ENCODE results near the gene DOK3. TPM values are rescaled to one million over a fixed set of nuclear protein-coding genes. Genes with fewer than 3 reads are reported as not detected.

The DOK3 gene
- total RNA-seq, 6 donors from 2014 or later, result 17.4 to 113 (median 75.9) TPM

- no peaks in the 10 kb centered on the region for H3K9me3 ChIP-seq
- no peaks in the 10 kb centered on the region for H3K27me3 ChIP-seq
- TF ChIP-seq CTCF (IDR thresholded peaks at IDR 0.05), result no peak
- no peak for TF ChIP-seq EP300 (IDR thresholded peaks at IDR 0.05)
- no peak for TF ChIP-seq POLR2A (IDR thresholded peaks at IDR 0.05)
- TF ChIP-seq POLR2AphosphoS5 (IDR thresholded peaks at IDR 0.05), result no peak
- ATAC-seq (ENCODE audit: low FRiP score in 2 of 2) (no peak), DNase-seq (no peak)
- peaks cover 0 to 3% (median 1%) of the 10 kb centered on the region in 4 donors for H3K4me1 ChIP-seq
- 80 to 91% methylated on average over 1 to 4 of the region's 4 CpGs for WGBS, 2 donors
- peaks cover 17 to 94% (median 74%) of the 10 kb centered on the region in 4 donors for H3K36me3 ChIP-seq
- no peak overlapping the region for H3K4me3 ChIP-seq
- H3K27ac ChIP-seq, result no peak overlapping the region
These were observed 16.6 kb upstream of the DOK3 start for GRCh38 chr5:177526191-177526590.

DNA sequence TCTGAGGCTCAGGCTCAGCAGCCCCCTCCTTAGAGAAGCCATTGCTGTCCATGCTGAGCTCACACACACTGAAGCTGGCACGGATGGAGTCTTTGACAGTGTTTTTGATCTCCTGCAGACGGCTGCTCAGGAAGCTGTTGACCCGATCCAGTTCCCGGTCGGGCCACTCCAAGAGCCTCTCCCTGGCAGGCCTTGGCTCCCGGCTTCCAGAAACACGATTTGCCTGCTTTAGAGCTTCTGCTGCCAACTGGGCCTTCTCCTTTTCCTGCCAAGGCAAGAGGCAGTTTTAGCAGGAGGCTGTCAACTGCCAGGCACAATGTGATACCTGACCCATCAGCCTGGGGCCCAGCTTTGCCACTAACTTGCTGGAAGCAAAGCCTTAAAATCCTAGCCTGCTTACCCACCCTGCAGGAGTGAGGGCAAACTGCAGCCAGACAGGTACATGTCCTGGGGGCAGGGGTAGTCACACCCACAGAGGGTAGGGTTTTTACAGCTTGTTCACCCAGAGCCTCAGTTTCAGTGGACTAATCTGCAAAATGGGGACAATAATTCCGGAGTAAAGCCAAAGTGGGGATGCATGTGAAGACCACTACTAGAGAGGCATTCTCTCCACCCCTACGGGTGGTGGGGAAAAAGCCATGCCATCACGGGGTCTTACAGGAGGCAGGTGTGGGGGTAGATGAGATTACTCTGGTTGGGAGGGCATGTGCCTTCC is 15.5 kb upstream of the DOK3 start:
- DNase-seq, result no peak
- Histone ChIP-seq H3K27ac (no peak overlapping the region), H3K4me3 (no peak overlapping the region), H3K36me3 (peaks cover 22 to 94% (median 76%) of the 10 kb centered on the region in 4 donors), H3K27me3 (no peaks in the 10 kb centered on the region), H3K9me3 (no peaks in the 10 kb centered on the region), H3K4me1 (peaks cover 0 to 6% (median 0%) of the 10 kb centered on the region in 4 donors)
- WGBS, 2 donors, result 71 to 78% methylated on average over 8 to 10 of the region's 10 CpGs
- no peak for TF ChIP-seq POLR2A (IDR thresholded peaks at IDR 0.05)
- no peak for TF ChIP-seq CTCF (IDR thresholded peaks at IDR 0.05)
- no peak for TF ChIP-seq POLR2AphosphoS5 (IDR thresholded peaks at IDR 0.05)
- no peak for TF ChIP-seq EP300 (IDR thresholded peaks at IDR 0.05)
- ATAC-seq (ENCODE audit: low FRiP score in 2 of 2), result no peak

GRCh38 chr5:177524539-177524900 is 14.9 kb upstream of the DOK3 start:
- WGBS, 2 donors, result 92 to 100% methylated on average over 4 to 12 of the region's 12 CpGs
- H3K27ac ChIP-seq, result no peak overlapping the region
- peaks cover 23 to 94% (median 77%) of the 10 kb centered on the region in 4 donors for H3K36me3 ChIP-seq

DNA sequence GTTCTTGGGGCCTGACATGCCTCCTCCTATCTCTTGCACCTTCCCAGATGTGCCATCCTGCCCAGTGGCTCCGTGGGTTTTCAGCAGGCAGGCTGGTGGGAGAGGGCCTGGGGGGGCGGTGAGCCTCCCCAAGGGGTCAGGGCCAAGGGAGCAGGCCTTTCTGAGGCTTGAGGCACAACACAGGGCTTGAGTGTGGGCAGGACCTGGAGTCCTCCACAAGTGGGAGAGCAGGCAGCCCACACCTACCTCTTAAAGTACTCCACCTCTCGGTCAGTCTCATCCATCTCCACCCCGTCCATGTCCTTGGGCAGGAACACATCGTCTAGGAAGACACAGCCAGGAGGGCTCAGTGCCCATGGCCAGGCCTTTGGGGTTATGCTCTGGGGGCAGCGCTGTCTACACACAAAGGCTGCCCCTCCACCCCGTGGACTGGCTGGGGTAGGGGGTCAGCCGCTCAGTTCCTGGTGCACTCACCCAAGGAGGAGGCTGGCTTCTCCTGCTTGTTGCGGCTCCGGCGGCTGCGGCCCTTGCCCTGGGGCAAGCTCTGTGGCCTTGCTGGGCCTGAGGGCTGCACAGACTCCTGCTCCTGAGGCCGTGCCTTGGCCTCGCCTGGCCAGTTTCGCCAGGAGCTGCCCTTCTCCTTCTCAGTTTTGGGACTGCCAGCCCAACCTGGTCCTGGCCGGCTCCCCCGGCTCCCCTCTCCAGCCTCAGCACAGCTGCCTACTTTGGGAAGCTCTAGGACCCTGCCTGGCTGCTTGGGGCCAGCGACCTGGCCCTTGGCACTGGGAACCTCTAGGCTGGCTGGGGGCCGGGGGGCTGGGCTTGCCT is 14.3 kb upstream of the DOK3 start:
- H3K4me3 ChIP-seq, result no peak overlapping the region
- H3K9me3 ChIP-seq, result no peaks in the 10 kb centered on the region
- TF ChIP-seq EP300 (IDR thresholded peaks at IDR 0.05) (no peak), POLR2A (IDR thresholded peaks at IDR 0.05) (no peak)
- H3K27ac ChIP-seq, result no peak overlapping the region
- 97 to 98% methylated on average over 5 to 17 of the region's 19 CpGs for WGBS, 2 donors
- peaks cover 26 to 93% (median 73%) of the 10 kb centered on the region in 4 donors for H3K36me3 ChIP-seq
- no peak for ATAC-seq (ENCODE audit: low FRiP score in 2 of 2)
- DNase-seq, result peak in 1 of 2 donors; percentile 73
- H3K4me1 ChIP-seq, result peaks cover 0 to 6% (median under 1%) of the 10 kb centered on the region in 4 donors
- no peaks in the 10 kb centered on the region for H3K27me3 ChIP-seq

More at GRCh38 chr5:177524539-177524900, 14.9 kb upstream of the DOK3 start:
- H3K9me3 ChIP-seq, result no peaks in the 10 kb centered on the region
- no peaks in the 10 kb centered on the region for H3K27me3 ChIP-seq
- ATAC-seq (ENCODE audit: low FRiP score in 2 of 2), result peak in 1 of 2 donors; percentile 8
- peaks cover 0 to 6% (median 0%) of the 10 kb centered on the region in 4 donors for H3K4me1 ChIP-seq
- H3K4me3 ChIP-seq, result no peak overlapping the region
- DNase-seq, result no peak
- no peak for TF ChIP-seq CTCF (IDR thresholded peaks at IDR 0.05)
- TF ChIP-seq POLR2A (IDR thresholded peaks at IDR 0.05), result no peak
- TF ChIP-seq POLR2AphosphoS5 (IDR thresholded peaks at IDR 0.05), result no peak
- TF ChIP-seq EP300 (IDR thresholded peaks at IDR 0.05), result no peak

DNA sequence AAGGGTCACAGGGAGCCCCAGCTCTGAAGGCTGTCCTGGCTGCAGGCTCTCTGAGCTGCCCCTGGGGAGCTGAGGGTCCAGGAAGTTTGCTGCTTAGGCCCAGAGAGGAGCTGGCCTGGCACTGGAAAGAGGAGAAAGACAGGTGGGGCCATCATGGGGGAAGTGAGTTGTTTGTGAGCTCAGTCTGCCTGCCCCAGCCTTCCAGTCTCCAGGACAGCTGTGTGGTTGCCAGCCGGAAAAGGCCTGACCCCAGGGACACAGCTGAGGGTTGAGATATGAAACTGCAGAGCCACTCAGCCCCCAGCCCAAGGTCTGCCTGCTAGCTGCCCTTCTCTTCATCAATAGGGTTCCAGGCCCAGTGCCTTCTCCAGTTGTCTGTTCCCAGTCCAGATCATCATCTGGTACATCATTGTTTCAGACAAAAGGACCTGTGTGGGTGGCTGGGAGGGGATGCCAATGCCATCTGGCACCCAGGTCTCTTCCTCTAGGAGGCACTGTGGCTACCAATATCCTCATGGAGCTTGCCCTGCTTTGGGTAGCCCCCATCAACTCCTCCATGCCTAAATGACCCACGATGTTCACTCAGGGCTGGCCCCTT is 11.4 kb upstream of the DOK3 start:
- Histone ChIP-seq H3K4me3 (no peak overlapping the region), H3K27me3 (no peaks in the 10 kb centered on the region), H3K36me3 (peaks cover 19 to 64% (median 53%) of the 10 kb centered on the region in 4 donors), H3K27ac (no peak overlapping the region), H3K9me3 (no peaks in the 10 kb centered on the region), H3K4me1 (peaks cover 2 to 15% (median 6%) of the 10 kb centered on the region in 4 donors)
- no peak for TF ChIP-seq CTCF (IDR thresholded peaks at IDR 0.05)
- no peak for TF ChIP-seq POLR2A (IDR thresholded peaks at IDR 0.05)
- no peak for TF ChIP-seq EP300 (IDR thresholded peaks at IDR 0.05)
- TF ChIP-seq POLR2AphosphoS5 (IDR thresholded peaks at IDR 0.05), result no peak
- 83 to 100% methylated on average over 1 to 2 of the region's 2 CpGs for WGBS, 2 donors
- no peak for ATAC-seq (ENCODE audit: low FRiP score in 2 of 2)
- DNase-seq, result no peak

Measured in upper lobe of left lung (tissue), 6 donors.